Stimulated activated CD4-positive, alpha-beta T cell treated with anti-CD3 and anti-CD28 coated beads, Interleukin-1b, Interleukin-23, amount 100 ng/mL, for 48 hours (primary cell): ENCODE results near the gene EVPLL.
"Not testable (repeated sequence)": the region's sequence is repeated elsewhere in the genome, so short reads cannot be mapped to it uniquely, and the experiment has no call there.

Experiments
- DNase-seq: peaks from one replicate; pipeline ENCODE4 v3.0.0-alpha.2; 2020

EVPLL gene

GRCh38 chr17:18379246-18380146, 1.9 kb downstream of the EVPLL start:
- no peak for DNase-seq

- DNase-seq: no peak
These were observed 3.0 kb downstream of the EVPLL start for GRCh38 chr17:18380471-18381157.

- no peak for DNase-seq
These were observed 3.8 kb downstream of the EVPLL start for GRCh38 chr17:18381158-18381952.

GRCh38 chr17:18381953-18382245, 4.3 kb downstream of the EVPLL start:
- no peak for DNase-seq

GRCh38 chr17:18382441-18383078, 5.0 kb downstream of the EVPLL start:
- DNase-seq: no peak

- DNase-seq: peak; percentile 15
These were observed 5.5 kb downstream of the EVPLL start for GRCh38 chr17:18383079-18383481.

- DNase-seq: not testable (repeated sequence)
These were observed 6.7 kb downstream of the EVPLL start for GRCh38 chr17:18384271-18384670.

GRCh38 chr17:18387583-18387982, 10.0 kb downstream of the EVPLL start:
- not testable (repeated sequence) for DNase-seq

GRCh38 chr17:18388266-18388665, 10.7 kb downstream of the EVPLL start:
- DNase-seq: not testable (repeated sequence)

GRCh38 chr17:18388728-18389127, 11.2 kb downstream of the EVPLL start:
- not testable (repeated sequence) for DNase-seq

GRCh38 chr17:18401872-18402590, 24.5 kb downstream of the EVPLL start:
- DNase-seq: not testable (repeated sequence)

GRCh38 chr17:18403166-18403565, 25.6 kb downstream of the EVPLL start:
- DNase-seq: not testable (repeated sequence)

- not testable (repeated sequence) for DNase-seq
These were observed 26.0 kb downstream of the EVPLL start for GRCh38 chr17:18403604-18404003.

GRCh38 chr17:18408906-18409305, 31.3 kb downstream of the EVPLL start:
- not testable (repeated sequence) for DNase-seq

- DNase-seq: not testable (repeated sequence)
These were observed 31.7 kb downstream of the EVPLL start for GRCh38 chr17:18409321-18409720.

- DNase-seq: not testable (repeated sequence)
These were observed 33.2 kb downstream of the EVPLL start for GRCh38 chr17:18410736-18411135.

- DNase-seq: peak; percentile 19
These were observed 33.8 kb downstream of the EVPLL start for GRCh38 chr17:18411377-18411864.

GRCh38 chr17:18412001-18412538, 34.5 kb downstream of the EVPLL start:
- not testable (repeated sequence) for DNase-seq

- DNase-seq: not testable (repeated sequence)
These were observed 43.9 kb downstream of the EVPLL start for GRCh38 chr17:18421521-18421920.

GRCh38 chr17:18422464-18422863, 44.9 kb downstream of the EVPLL start:
- not testable (repeated sequence) for DNase-seq

- not testable (repeated sequence) for DNase-seq
These were observed 45.4 kb downstream of the EVPLL start for GRCh38 chr17:18423015-18423414.

- not testable (repeated sequence) for DNase-seq
These were observed 48.0 kb downstream of the EVPLL start for GRCh38 chr17:18425593-18425992.
